ENCODE results near the gene PCDHGB1. TPM values are rescaled to one million over a fixed set of nuclear protein-coding genes. Genes with fewer than 3 reads are reported as not detected.

PCDHGB1 gene
- total RNA-seq, 1 experiment from 2014 or later = 14.0 TPM

DNA sequence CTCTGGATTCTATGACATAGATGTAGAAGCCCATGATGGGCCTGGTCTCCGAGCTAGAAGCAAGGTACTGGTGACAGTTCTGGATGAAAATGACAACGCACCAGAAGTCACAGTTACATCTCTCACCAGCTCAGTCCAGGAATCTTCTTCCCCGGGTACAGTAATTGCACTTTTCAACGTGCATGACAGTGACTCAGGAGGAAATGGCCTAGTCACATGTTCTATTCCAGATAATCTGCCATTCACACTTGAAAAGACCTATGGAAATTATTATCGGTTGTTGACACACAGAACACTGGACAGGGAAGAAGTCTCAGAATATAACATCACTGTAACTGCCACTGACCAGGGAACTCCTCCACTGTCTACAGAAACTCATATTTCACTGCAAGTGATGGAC is 6.2 kb downstream of the PCDHGB1 start:
- no peak overlapping the region for H3K9ac ChIP-seq (ENCODE audit: low read length)
- DNase-seq = no peak
- no peak overlapping the region for H3K27ac ChIP-seq (ENCODE audit: low read length)
- H4K20me1 ChIP-seq (ENCODE audit: insufficient read depth, low read depth, low read length) = no peaks in the 10 kb centered on the region
- peaks cover 24% of the 10 kb centered on the region for H3K4me1 ChIP-seq (ENCODE audit: low read length)
- no peak overlapping the region for H3K4me2 ChIP-seq (ENCODE audit: low read depth, low read length, poor library complexity, severe bottlenecking)
- peaks cover 15% of the 10 kb centered on the region for H3K9me3 ChIP-seq (ENCODE audit: low read length)
- peaks cover 29% of the 10 kb centered on the region; the same call in 1 of the 2 replicates for H3K36me3 ChIP-seq (ENCODE audit: insufficient read depth, low read length)
- H3K27me3 ChIP-seq (ENCODE audit: low read length) = no peaks in the 10 kb centered on the region
- H3K4me3 ChIP-seq (ENCODE audit: low read length) = no peak overlapping the region
- peaks cover 40% of the 10 kb centered on the region for H3K79me2 ChIP-seq (ENCODE audit: low read length)
- no peaks in the 10 kb centered on the region for H3K9me2 ChIP-seq (replicated peaks; ENCODE audit: insufficient read depth, low read length)
- H2AFZ ChIP-seq (ENCODE audit: low read length) = no peak overlapping the region

DNA sequence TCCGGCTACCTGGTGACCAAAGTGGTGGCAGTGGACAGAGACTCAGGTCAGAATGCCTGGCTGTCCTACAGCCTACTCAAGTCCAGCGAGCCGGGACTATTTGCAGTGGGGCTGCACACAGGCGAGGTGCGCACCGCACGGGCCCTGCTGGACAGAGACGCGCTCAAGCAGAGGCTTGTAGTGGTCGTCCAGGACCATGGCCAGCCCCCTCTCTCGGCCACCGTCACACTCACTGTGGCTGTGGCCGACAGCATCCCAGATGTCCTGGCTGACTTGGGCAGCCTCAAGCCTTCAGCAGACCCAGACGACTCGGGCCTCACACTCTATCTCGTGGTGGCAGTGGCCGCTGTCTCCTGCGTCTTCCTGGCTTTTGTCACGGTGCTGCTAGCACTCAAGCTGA is 7.1 kb downstream of the PCDHGB1 start:
- Histone ChIP-seq H3K9ac (ENCODE audit: low read length) (no peak overlapping the region), H3K27me3 (ENCODE audit: low read length) (no peaks in the 10 kb centered on the region), H3K27ac (ENCODE audit: low read length) (no peak overlapping the region), H3K9me2 (replicated peaks; ENCODE audit: insufficient read depth, low read length) (no peaks in the 10 kb centered on the region), H3K4me1 (ENCODE audit: low read length) (peaks cover 24% of the 10 kb centered on the region), H3K9me3 (ENCODE audit: low read length) (peaks cover 19% of the 10 kb centered on the region), H2AFZ (ENCODE audit: low read length) (no peak overlapping the region), H3K79me2 (ENCODE audit: low read length) (peaks cover 38% of the 10 kb centered on the region), H3K4me3 (ENCODE audit: low read length) (no peak overlapping the region), H3K4me2 (ENCODE audit: low read depth, low read length, poor library complexity, severe bottlenecking) (no peak overlapping the region), H4K20me1 (ENCODE audit: insufficient read depth, low read depth, low read length) (no peaks in the 10 kb centered on the region), H3K36me3 (ENCODE audit: insufficient read depth, low read length) (peaks cover 28% of the 10 kb centered on the region; the same call in 1 of the 2 replicates)
- no peak for DNase-seq

DNA sequence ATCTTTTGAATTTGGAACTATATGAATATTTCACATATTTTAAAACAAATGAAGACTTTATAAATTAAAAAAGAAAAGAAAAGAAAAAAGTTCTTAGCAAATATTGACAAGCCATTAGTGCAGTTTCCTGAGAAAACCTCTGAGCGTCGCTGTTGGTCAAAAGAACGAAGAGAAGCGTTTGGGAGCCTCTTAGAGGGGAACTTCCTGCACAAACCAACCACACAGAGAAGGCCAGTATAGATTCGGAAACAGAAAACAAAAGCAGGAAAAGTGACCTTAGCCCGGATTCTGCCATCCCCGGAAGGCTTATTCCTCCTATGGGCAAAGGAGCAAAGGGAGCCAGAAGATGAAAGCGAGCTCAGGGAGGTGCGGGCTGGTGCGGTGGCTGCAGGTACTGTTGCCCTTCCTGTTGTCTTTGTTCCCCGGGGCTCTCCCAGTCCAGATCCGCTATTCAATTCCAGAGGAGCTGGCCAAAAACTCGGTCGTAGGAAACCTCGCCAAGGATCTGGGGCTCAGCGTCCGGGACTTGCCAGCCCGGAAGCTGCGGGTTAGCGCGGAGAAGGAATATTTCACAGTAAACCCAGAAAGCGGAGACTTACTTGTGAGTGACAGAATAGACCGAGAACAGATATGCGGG is 10.0 kb downstream of the PCDHGB1 start, which contains the start of gene PCDHGB2:
TSS of gene PCDHGB2 (plus strand) at position 205 of the 637 bp plus-strand sequence. CDS start at position 347, 142 bp downstream.
- H3K4me2 ChIP-seq (ENCODE audit: low read depth, low read length, poor library complexity, severe bottlenecking) = peak within 1 kb of the TSS; percentile 70

DNA sequence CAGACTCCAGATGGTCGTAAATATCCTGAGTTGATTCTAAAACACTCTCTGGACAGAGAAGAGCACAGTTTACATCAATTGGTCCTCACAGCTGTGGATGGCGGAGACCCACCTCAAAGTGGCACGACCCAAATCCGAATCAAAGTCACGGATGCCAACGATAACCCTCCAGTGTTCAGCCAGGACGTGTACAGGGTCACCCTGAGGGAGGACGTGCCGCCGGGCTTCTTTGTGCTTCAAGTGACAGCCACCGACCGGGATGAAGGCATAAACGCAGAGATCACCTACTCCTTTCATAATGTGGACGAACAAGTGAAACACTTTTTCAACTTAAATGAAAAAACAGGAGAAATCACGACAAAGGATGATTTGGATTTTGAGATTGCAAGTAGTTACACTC is 10.8 kb downstream of the PCDHGB1 start:
- DNase-seq = no peak
- Histone ChIP-seq H4K20me1 (ENCODE audit: insufficient read depth, low read depth, low read length) (no peaks in the 10 kb centered on the region), H3K4me2 (ENCODE audit: low read depth, low read length, poor library complexity, severe bottlenecking) (peak overlapping the region; percentile 70), H3K9me3 (ENCODE audit: low read length) (peaks cover 21% of the 10 kb centered on the region; the same call in 1 of the 2 replicates), H2AFZ (ENCODE audit: low read length) (no peak overlapping the region), H3K27ac (ENCODE audit: low read length) (peak overlapping the region; percentile 67; the same call in 1 of the 2 replicates), H3K27me3 (ENCODE audit: low read length) (no peaks in the 10 kb centered on the region), H3K79me2 (ENCODE audit: low read length) (peaks cover 35% of the 10 kb centered on the region), H3K4me1 (ENCODE audit: low read length) (peaks cover 39% of the 10 kb centered on the region), H3K9me2 (replicated peaks; ENCODE audit: insufficient read depth, low read length) (no peaks in the 10 kb centered on the region), H3K9ac (ENCODE audit: low read length) (peak overlapping the region; percentile 70; the same call in 1 of the 2 replicates), H3K36me3 (ENCODE audit: insufficient read depth, low read length) (peaks cover 29% of the 10 kb centered on the region), H3K4me3 (ENCODE audit: low read length) (peak overlapping the region; percentile 67; the same call in 1 of the 2 replicates)

More for the DNA sequence above, 10.0 kb downstream of the PCDHGB1 start, which contains the start of gene PCDHGB2:
- no peaks in the 10 kb centered on the region for H3K9me2 ChIP-seq (replicated peaks; ENCODE audit: insufficient read depth, low read length)
- peak; percentile 87 for DNase-seq
- H3K36me3 ChIP-seq (ENCODE audit: insufficient read depth, low read length) = peaks cover 30% of the 10 kb centered on the region
- peak within 1 kb of the TSS; percentile 67 for H3K4me3 ChIP-seq (ENCODE audit: low read length)
- no peaks in the 10 kb centered on the region for H4K20me1 ChIP-seq (ENCODE audit: insufficient read depth, low read depth, low read length)
- H3K79me2 ChIP-seq (ENCODE audit: low read length) = peaks cover 35% of the 10 kb centered on the region
- H3K27ac ChIP-seq (ENCODE audit: low read length) = peak within 1 kb of the TSS; percentile 67
- H3K9me3 ChIP-seq (ENCODE audit: low read length) = peaks cover 28% of the 10 kb centered on the region
- 0 out of 2 replicates have a peak within 1 kb of the TSS, but pooled peaks have one; percentile 39 for H2AFZ ChIP-seq (ENCODE audit: low read length)
- peaks cover 39% of the 10 kb centered on the region for H3K4me1 ChIP-seq (ENCODE audit: low read length)
- H3K27me3 ChIP-seq (ENCODE audit: low read length) = no peaks in the 10 kb centered on the region
- H3K9ac ChIP-seq (ENCODE audit: low read length) = peak within 1 kb of the TSS; percentile 70

DNA sequence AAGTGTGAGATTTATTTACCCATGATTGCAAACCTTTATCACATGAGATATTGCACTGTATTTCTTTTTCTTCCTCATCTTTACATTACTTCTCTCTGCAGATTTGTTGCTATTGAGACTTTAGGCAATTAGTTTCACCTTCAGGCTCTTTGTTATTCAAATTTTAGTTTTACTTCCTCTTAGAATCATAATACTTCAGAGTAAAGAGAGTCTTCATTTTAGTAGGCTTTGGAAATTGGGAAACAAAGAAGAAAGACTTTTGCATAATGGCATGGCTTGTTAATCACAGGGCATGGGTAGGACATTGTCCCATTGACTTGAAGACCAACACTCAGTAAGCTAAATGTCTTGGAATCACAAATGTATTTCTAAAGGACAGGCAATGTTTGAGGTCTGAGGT is 12.8 kb downstream of the PCDHGB1 start:
- peaks cover 24% of the 10 kb centered on the region; the same call in 1 of the 2 replicates for H3K9me3 ChIP-seq (ENCODE audit: low read length)
- no peaks in the 10 kb centered on the region for H3K27me3 ChIP-seq (ENCODE audit: low read length)
- H3K9ac ChIP-seq (ENCODE audit: low read length) = no peak overlapping the region
- H3K79me2 ChIP-seq (ENCODE audit: low read length) = peaks cover 28% of the 10 kb centered on the region
- no peaks in the 10 kb centered on the region for H4K20me1 ChIP-seq (ENCODE audit: insufficient read depth, low read depth, low read length)
- peak; percentile 70 for DNase-seq
- H2AFZ ChIP-seq (ENCODE audit: low read length) = no peak overlapping the region
- H3K27ac ChIP-seq (ENCODE audit: low read length) = peak overlapping the region; percentile 90
- H3K9me2 ChIP-seq (replicated peaks; ENCODE audit: insufficient read depth, low read length) = no peaks in the 10 kb centered on the region
- peaks cover 40% of the 10 kb centered on the region for H3K4me1 ChIP-seq (ENCODE audit: low read length)
- peaks cover 29% of the 10 kb centered on the region for H3K36me3 ChIP-seq (ENCODE audit: insufficient read depth, low read length)
- H3K4me2 ChIP-seq (ENCODE audit: low read depth, low read length, poor library complexity, severe bottlenecking) = peak overlapping the region; percentile 42
- H3K4me3 ChIP-seq (ENCODE audit: low read length) = peak overlapping the region; percentile 25; the same call in 1 of the 2 replicates

DNA sequence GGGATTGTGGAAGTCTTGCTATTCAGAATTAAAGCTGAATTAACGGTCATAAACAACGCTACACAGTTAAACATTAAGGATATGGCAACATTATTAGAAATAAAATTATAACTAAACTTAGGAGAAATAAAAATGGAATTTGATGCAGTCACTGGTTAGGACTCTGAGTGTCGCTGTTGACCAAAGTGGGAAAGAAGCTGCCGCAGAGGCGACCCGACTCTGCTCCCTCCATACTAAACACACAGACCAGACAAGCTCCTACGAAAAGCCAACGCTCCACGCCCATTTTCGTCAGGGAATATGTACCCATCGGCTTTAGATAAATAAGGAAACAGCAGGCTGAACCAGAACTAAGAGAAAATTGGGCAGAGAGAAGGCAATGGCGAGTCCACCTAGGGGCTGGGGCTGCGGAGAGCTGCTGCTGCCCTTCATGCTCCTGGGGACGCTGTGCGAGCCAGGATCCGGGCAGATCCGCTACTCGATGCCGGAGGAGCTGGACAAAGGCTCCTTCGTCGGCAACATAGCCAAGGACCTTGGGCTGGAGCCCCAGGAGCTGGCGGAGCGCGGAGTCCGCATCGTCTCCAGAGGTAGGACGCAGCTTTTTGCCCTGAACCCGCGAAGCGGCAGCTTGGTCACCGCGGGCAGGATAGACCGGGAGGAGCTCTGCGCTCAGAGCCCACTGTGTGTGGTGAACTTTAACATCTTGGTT is 14.2 kb downstream of the PCDHGB1 start, which contains the start of gene PCDHGA5:
TSS of gene PCDHGA5 (plus strand) at position 211 of the 709 bp plus-strand sequence. CDS start at position 380, 169 bp downstream.
- no peaks in the 10 kb centered on the region for H4K20me1 ChIP-seq (ENCODE audit: insufficient read depth, low read depth, low read length)
- H3K36me3 ChIP-seq (ENCODE audit: insufficient read depth, low read length) = peaks cover 24% of the 10 kb centered on the region
- H3K9me2 ChIP-seq (replicated peaks; ENCODE audit: insufficient read depth, low read length) = no peaks in the 10 kb centered on the region
- DNase-seq = no peak
- peaks cover 31% of the 10 kb centered on the region for H3K79me2 ChIP-seq (ENCODE audit: low read length)
- H3K4me3 ChIP-seq (ENCODE audit: low read length) = 0 out of 2 replicates have a peak within 1 kb of the TSS, but pooled peaks have one; percentile 25
- H3K27ac ChIP-seq (ENCODE audit: low read length) = peak within 1 kb of the TSS; percentile 90
- H2AFZ ChIP-seq (ENCODE audit: low read length) = no peak within 1 kb of the TSS
- no peaks in the 10 kb centered on the region for H3K27me3 ChIP-seq (ENCODE audit: low read length)
- peak within 1 kb of the TSS; percentile 42 for H3K4me2 ChIP-seq (ENCODE audit: low read depth, low read length, poor library complexity, severe bottlenecking)
- peaks cover 24% of the 10 kb centered on the region; the same call in 1 of the 2 replicates for H3K9me3 ChIP-seq (ENCODE audit: low read length)
- no peak within 1 kb of the TSS for H3K9ac ChIP-seq (ENCODE audit: low read length)
- H3K4me1 ChIP-seq (ENCODE audit: low read length) = peaks cover 40% of the 10 kb centered on the region

DNA sequence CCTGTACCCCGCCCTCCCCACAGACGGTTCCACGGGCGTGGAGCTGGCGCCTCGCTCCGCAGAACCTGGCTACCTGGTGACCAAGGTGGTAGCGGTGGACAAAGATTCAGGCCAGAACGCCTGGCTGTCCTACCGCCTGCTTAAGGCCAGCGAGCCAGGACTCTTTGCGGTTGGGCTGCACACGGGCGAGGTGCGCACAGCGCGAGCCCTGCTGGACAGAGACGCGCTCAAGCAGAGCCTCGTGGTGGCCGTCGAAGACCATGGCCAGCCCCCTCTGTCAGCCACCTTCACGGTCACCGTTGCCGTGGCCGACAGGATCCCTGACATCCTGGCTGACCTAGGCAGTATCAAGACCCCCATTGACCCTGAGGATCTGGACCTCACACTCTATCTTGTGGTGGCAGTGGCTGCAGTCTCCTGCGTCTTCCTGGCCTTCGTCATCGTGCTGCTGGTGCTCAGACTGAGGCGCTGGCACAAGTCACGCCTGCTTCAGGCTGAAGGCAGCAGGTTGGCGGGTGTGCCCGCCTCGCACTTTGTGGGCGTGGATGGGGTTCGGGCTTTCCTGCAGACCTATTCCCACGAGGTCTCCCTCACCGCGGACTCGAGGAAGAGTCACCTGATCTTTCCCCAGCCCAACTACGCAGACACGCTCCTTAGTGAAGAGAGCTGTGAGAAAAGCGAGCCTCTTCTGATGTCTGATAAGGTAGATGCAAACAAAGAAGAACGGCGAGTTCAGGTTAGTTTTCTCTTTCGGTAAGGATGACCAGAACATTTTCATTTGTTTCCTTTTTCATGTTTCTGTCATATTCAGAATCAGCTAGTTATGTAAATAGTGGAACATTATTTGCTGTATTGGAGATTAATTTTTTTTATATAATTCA is 16.4 kb downstream of the PCDHGB1 start:
- Histone ChIP-seq H3K4me2 (ENCODE audit: low read depth, low read length, poor library complexity, severe bottlenecking) (no peak overlapping the region), H4K20me1 (ENCODE audit: insufficient read depth, low read depth, low read length) (no peaks in the 10 kb centered on the region), H2AFZ (ENCODE audit: low read length) (no peak overlapping the region), H3K79me2 (ENCODE audit: low read length) (peaks cover 28% of the 10 kb centered on the region), H3K4me1 (ENCODE audit: low read length) (peaks cover 42% of the 10 kb centered on the region), H3K36me3 (ENCODE audit: insufficient read depth, low read length) (peaks cover 29% of the 10 kb centered on the region), H3K4me3 (ENCODE audit: low read length) (no peak overlapping the region), H3K27ac (ENCODE audit: low read length) (no peak overlapping the region), H3K9me3 (ENCODE audit: low read length) (peaks cover 27% of the 10 kb centered on the region), H3K9me2 (replicated peaks; ENCODE audit: insufficient read depth, low read length) (no peaks in the 10 kb centered on the region), H3K27me3 (ENCODE audit: low read length) (no peaks in the 10 kb centered on the region), H3K9ac (ENCODE audit: low read length) (no peak overlapping the region)
- DNase-seq = no peak

Measured in Karpas-422 (cell line).